ENCODE data around the gene SAFB.

Gene SAFB
- total RNA-seq, result 15.9 to 74.3 (median 40.6) reads per million in 17 experiments

- DNase-seq, result peak; percentile 100
These were observed at the start of gene SAFB, which contains the start of gene SAFB2 for GRCh38 chr19:5622465-5623396. TSS of gene SAFB (plus strand) at chr19:5623083. CDS start at chr19:5623206, 123 bp downstream. TSS of gene SAFB2 (minus strand) at chr19:5622776. CDS start at chr19:5622715, 61 bp downstream.

GRCh38 chr19:5575590-5575989 is 47.3 kb upstream of the SAFB start:
- DNase-seq, result no peak

GRCh38 chr19:5578097-5578846 is 44.6 kb upstream of the SAFB start:
- DNase-seq, result peak; percentile 64 to 83 (median 70)

GRCh38 chr19:5579286-5579685 is 43.6 kb upstream of the SAFB start:
- no peak for DNase-seq

- DNase-seq, result no peak
These were observed 43.2 kb upstream of the SAFB start for GRCh38 chr19:5579697-5580096.

GRCh38 chr19:5580161-5580571 is 42.7 kb upstream of the SAFB start:
- DNase-seq, result no peak

- peak in 3 of 4 experiments; percentile 21 to 56 (median 34) for DNase-seq
These were observed 37.2 kb upstream of the SAFB start for GRCh38 chr19:5585461-5586299.

- DNase-seq, result no peak
These were observed 36.4 kb upstream of the SAFB start for GRCh38 chr19:5586300-5587070.

GRCh38 chr19:5587071-5587455 is 35.8 kb upstream of the SAFB start:
- no peak for DNase-seq

GRCh38 chr19:5587661-5588060 is 35.2 kb upstream of the SAFB start:
- no peak for DNase-seq

GRCh38 chr19:5588441-5588840 is 34.4 kb upstream of the SAFB start:
- DNase-seq, result no peak

GRCh38 chr19:5588906-5589676 is 33.8 kb upstream of the SAFB start:
- no peak for DNase-seq

GRCh38 chr19:5590151-5590864 is 32.6 kb upstream of the SAFB start:
- DNase-seq, result no peak

GRCh38 chr19:5590865-5591154 is 32.1 kb upstream of the SAFB start:
- no peak for DNase-seq

GRCh38 chr19:5591476-5591875 is 31.4 kb upstream of the SAFB start:
- DNase-seq, result no peak

GRCh38 chr19:5592531-5593342 is 30.1 kb upstream of the SAFB start:
- no peak for DNase-seq

GRCh38 chr19:5593343-5594255 is 29.3 kb upstream of the SAFB start:
- no peak for DNase-seq

- no peak for DNase-seq
These were observed 28.3 kb upstream of the SAFB start for GRCh38 chr19:5594521-5594950.
